PC-9 (cell line): ENCODE measurements around the gene BABAM1. TPM values are rescaled to one million over a fixed set of nuclear protein-coding genes. Genes with fewer than 3 reads are reported as not detected.

ENCODE experiments used
- BruUV-seq: library from RNA; stranded (reverse); fragments of 400-500 nt; replicated peaks from 2 replicates; lab custom pipeline; 2021; lab: Mats Ljungman, UMichigan
- CTCF ChIA-PET: fragments of 300-600 bp; sonication (Branson Sonifier 250); formaldehyde crosslinking; loops from one replicate; lab custom pipeline; 2022; ENCODE audit warnings: antibody characterized with exemption; lab: Charles Lee
- POLR2A ChIA-PET: fragments of 300-600 bp; sonication (Branson Sonifier 250); formaldehyde crosslinking; loops from one replicate; lab custom pipeline; 2022; ENCODE audit warnings: antibody characterized with exemption; ENCODE audit not compliant: unreplicated experiment; lab: Charles Lee
- DNase-seq, 2 experiments: peaks; one replicate each; pipeline versions ENCODE4 v3.0.0 to v3.0.0-alpha.2; 2015 to 2022; ENCODE audit warnings: mixed read lengths in 1 of 2
- H2AFZ ChIP-seq: fragments of 200-600 bp; sonication (generic); 2 replicates; pipeline ENCODE4 v1.8.1; 2017; ENCODE audit warnings: antibody characterized with exemption
- H3F3A ChIP-seq: fragments of 200-600 bp; sonication (generic); 2 replicates; pipeline ENCODE4 v1.8.1; 2017; ENCODE audit warnings: antibody characterized with exemption, mild to moderate bottlenecking, low read depth; ENCODE audit not compliant: insufficient read depth
- H3K27ac ChIP-seq: fragments of 200-600 bp; sonication (generic); 2 replicates; pipeline ENCODE4 v1.6.1; 2016; ENCODE audit warnings: mixed run types
- H3K27me3 ChIP-seq: fragments of 200-600 bp; sonication (generic); 2 replicates; pipeline ENCODE4 v1.6.1; 2016; ENCODE audit warnings: low read depth, mixed run types; ENCODE audit not compliant: insufficient read depth
- H3K36me3 ChIP-seq: fragments of 200-600 bp; sonication (generic); 2 replicates; pipeline ENCODE4 v1.6.1; 2016; ENCODE audit warnings: low read depth, mixed run types
- H3K4me1 ChIP-seq: fragments of 200-600 bp; sonication (generic); replicated peaks from 2 replicates; pipeline ENCODE4 v1.6.1; 2016; ENCODE audit warnings: mixed run types; ENCODE audit not compliant: insufficient read depth
- H3K4me2 ChIP-seq: fragments of 200-600 bp; sonication (generic); 2 replicates; pipeline ENCODE4 v1.6.1; 2017; ENCODE audit warnings: mixed run types
- H3K4me3 ChIP-seq: fragments of 200-600 bp; sonication (generic); 2 replicates; pipeline ENCODE4 v1.6.1; 2016; ENCODE audit warnings: mixed run types
- H3K79me2 ChIP-seq: fragments of 200-600 bp; sonication (generic); 2 replicates; pipeline ENCODE4 v1.6.1; 2017; ENCODE audit warnings: low read depth, mixed run types
- H3K9me2 ChIP-seq: fragments of 200-600 bp; sonication (generic); 2 replicates; pipeline ENCODE4 v1.8.1; 2017; ENCODE audit warnings: mild to moderate bottlenecking; ENCODE audit not compliant: insufficient read depth
- H3K9me3 ChIP-seq: fragments of 200-600 bp; sonication (generic); 2 replicates; pipeline ENCODE4 v1.8.1; 2016; ENCODE audit warnings: low read depth; ENCODE audit not compliant: insufficient read depth
- H4K20me1 ChIP-seq: fragments of 200-600 bp; sonication (generic); 2 replicates; pipeline ENCODE4 v1.8.1; 2017; ENCODE audit not compliant: insufficient read depth
- EZH2 ChIP-seq: fragments of 200-600 bp; sonication (generic); IDR thresholded peaks from 2 replicates; pipeline ENCODE4 v1.8.0; 2017; ENCODE audit warnings: antibody characterized with exemption, low read depth
- intact Hi-C: fragments of 100-400 bp; cut with micrococcal nuclease; formaldehyde crosslinking; loops from one replicate; pipeline ENCODE4 v1.10.0; 2022; ENCODE audit not compliant: unreplicated experiment
- total RNA-seq: library from RNA; stranded (reverse); gene quantifications from 2 replicates; pipeline ENCODE4 v1.2.3, GENCODE V29; 2021
- TF ChIP-seq, protein P1 (sequence below): fragments of 200-600 bp; sonication (generic); conservative IDR thresholded peaks from 2 replicates; pipeline ENCODE4 v1.6.1; 2017; ENCODE audit warnings: mixed run types, antibody characterized with exemption, mild to moderate bottlenecking, moderate library complexity

The BABAM1 gene
- total RNA-seq, 1 experiment from 2014 or later, result 127 TPM

DNA sequence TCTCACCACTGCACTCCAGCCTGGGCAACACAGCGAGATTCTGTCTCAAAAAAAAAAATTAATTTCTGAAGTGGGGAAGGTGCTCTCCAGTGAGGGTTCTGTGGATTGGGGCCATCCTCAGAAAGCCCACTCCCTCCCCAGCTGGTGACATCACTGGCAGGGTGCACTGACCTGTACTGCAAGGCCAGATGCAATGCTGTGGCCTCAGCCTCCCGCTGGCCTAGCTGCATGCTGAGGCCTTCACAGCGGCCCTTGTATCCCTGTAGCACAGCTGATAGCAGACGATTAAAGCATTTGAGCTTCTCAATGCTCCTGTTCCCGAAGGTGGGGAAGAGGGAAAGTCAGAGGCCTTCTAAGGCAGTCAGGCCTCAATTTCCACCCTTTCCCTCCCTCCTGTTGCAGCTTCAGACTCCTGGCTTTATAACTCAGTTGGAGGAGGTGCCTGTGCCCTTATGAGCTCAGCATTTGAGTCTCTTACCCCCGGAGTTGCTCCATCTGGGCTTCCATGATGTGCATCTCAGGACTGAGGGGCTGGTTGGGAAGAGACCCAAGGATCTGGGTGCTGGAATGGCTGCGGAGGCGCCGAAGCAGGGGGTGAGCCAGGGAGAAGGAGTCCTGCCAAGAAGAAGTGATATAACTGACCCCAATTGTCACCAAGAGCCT is 8.0 kb upstream of the BABAM1 start:
- TF ChIP-seq EZH2, result no peak
- TF ChIP-seq, protein P1, sequence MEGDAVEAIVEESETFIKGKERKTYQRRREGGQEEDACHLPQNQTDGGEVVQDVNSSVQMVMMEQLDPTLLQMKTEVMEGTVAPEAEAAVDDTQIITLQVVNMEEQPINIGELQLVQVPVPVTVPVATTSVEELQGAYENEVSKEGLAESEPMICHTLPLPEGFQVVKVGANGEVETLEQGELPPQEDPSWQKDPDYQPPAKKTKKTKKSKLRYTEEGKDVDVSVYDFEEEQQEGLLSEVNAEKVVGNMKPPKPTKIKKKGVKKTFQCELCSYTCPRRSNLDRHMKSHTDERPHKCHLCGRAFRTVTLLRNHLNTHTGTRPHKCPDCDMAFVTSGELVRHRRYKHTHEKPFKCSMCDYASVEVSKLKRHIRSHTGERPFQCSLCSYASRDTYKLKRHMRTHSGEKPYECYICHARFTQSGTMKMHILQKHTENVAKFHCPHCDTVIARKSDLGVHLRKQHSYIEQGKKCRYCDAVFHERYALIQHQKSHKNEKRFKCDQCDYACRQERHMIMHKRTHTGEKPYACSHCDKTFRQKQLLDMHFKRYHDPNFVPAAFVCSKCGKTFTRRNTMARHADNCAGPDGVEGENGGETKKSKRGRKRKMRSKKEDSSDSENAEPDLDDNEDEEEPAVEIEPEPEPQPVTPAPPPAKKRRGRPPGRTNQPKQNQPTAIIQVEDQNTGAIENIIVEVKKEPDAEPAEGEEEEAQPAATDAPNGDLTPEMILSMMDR, result no peak
- Histone ChIP-seq H3K36me3 (no peaks in the 10 kb centered on the region), H3K4me3 (no peak overlapping the region), H3K9me3 (no peaks in the 10 kb centered on the region), H3K27me3 (no peaks in the 10 kb centered on the region), H3K79me2 (no peaks in the 10 kb centered on the region), H3K4me1 (peaks cover 19% of the 10 kb centered on the region), H3F3A (peaks cover 20% of the 10 kb centered on the region), H3K9me2 (no peaks in the 10 kb centered on the region), H3K27ac (no peak overlapping the region), H2AFZ (no peak overlapping the region), H4K20me1 (no peaks in the 10 kb centered on the region), H3K4me2 (no peak overlapping the region)
- no TSS peak for BruUV-seq
- DNase-seq, result no peak
- intact Hi-C loops, result no loop called here
- POLR2A ChIA-PET, result no interaction called here
- CTCF ChIA-PET, result interaction anchor here (0.6 kb wide), 3 partner anchors 22 to 193 kb away, joined by 3 to 8 read pairs (median 4); no protein-coding TSS in a partner anchor

DNA sequence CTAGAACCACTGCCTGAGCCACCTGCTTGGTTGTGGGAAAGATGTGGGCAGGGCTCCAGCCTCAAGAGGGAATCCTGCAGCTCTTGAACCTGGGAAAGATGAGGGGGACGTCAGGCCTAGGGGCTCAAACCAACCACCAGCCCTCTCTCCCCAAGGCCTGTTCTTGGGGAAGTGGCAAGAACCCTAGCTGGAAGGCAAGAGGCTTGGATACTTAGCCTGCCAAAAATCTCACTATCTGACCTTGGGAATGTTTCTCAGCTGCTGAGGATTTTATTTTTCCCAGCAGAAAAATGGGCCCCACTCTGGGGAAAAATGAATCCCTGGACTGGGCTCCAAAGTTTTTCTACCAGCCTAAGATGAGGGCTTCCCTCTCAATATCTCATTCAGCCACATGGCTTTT is 7.3 kb upstream of the BABAM1 start:
- ChIA-PET POLR2A (interaction anchor here (0.6 kb wide), 1 partner anchor 33 kb away, joined by 4 read pairs; no protein-coding TSS in a partner anchor), CTCF (interaction anchor here (0.5 to 1.4 kb wide), 3 partner anchors 11 to 324 kb away, joined by 4 to 5 read pairs (median 4); no protein-coding TSS in a partner anchor)
- Histone ChIP-seq H3F3A (peaks cover 17% of the 10 kb centered on the region), H3K4me2 (no peak overlapping the region), H3K4me1 (peaks cover 18% of the 10 kb centered on the region), H3K4me3 (no peak overlapping the region), H3K27me3 (no peaks in the 10 kb centered on the region), H3K9me3 (no peaks in the 10 kb centered on the region), H3K27ac (no peak overlapping the region), H3K79me2 (no peaks in the 10 kb centered on the region), H4K20me1 (no peaks in the 10 kb centered on the region), H3K36me3 (no peaks in the 10 kb centered on the region), H2AFZ (no peak overlapping the region), H3K9me2 (no peaks in the 10 kb centered on the region)
- intact Hi-C loops, result loop anchor here (2.0 to 5.0 kb wide), 2 partner anchors 13 to 33 kb away; partner anchors contain the start of gene OCEL1
- no TSS peak for BruUV-seq
- no peak for DNase-seq
- TF ChIP-seq EZH2, result no peak
- TF ChIP-seq, protein P1, result no peak

DNA sequence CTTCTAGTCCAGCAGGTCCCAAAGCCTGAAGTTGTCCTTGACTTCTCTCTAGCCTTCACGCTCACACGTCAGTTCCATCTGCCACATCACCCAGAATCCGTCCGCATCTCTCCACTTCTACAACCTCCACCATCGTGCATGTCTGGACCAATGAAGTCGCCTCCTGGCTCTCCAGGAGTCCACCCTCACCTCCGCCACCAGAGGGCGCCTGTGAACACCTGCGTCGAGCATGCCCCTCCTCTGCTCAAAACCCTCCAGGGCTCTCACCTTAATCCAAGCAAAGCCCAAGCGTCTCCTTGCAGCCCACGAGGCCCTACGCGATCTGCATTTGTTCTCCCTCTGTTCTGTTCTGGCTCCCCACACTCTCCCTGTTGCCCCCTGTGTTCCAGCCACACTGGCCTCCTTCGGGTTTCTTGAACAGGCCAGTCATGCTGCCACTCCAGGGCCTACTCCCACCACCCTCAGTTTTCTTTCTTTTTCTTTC is 6.4 kb upstream of the BABAM1 start:
- Histone ChIP-seq H3K9me3 (no peaks in the 10 kb centered on the region), H3K27ac (no peak overlapping the region), H4K20me1 (no peaks in the 10 kb centered on the region), H3K4me3 (no peak overlapping the region), H3K4me2 (peak overlapping the region; percentile 61), H3K9me2 (no peaks in the 10 kb centered on the region), H2AFZ (peak overlapping the region; percentile 70; the same call in 1 of the 2 replicates), H3K4me1 (peaks cover 20% of the 10 kb centered on the region), H3F3A (peaks cover 18% of the 10 kb centered on the region; the same call in 1 of the 2 replicates), H3K79me2 (no peaks in the 10 kb centered on the region), H3K36me3 (no peaks in the 10 kb centered on the region), H3K27me3 (no peaks in the 10 kb centered on the region)
- intact Hi-C loops, result loop anchor here (2.0 to 5.0 kb wide), 2 partner anchors 14 to 34 kb away; partner anchors contain the start of gene OCEL1
- CTCF ChIA-PET, result interaction anchor here (0.7 to 1.4 kb wide), 2 partner anchors 10 to 12 kb away, joined by 5 read pairs; no protein-coding TSS in a partner anchor
- BruUV-seq, result no TSS peak
- DNase-seq, result peak; percentile 87 to 88
- POLR2A ChIA-PET, result no interaction called here
- no peak for TF ChIP-seq EZH2
- TF ChIP-seq, protein P1, result peak; percentile 96
